Uterus (tissue), 4 donors: ENCODE data around the gene RXRG. TPM values are rescaled to one million over a fixed set of nuclear protein-coding genes. Genes with fewer than 3 reads are reported as not detected.

Source experiments
- DNase-seq, 2 donors: peaks; one replicate each; pipeline ENCODE4 v3.0.0-alpha.2; 2019 to 2020
- H3K27ac ChIP-seq, 2 donors: fragments of 200-600 bp; sonication (generic); 1 replicate in 1 of 2; 2 replicates in 1 of 2; pipeline ENCODE4 v1.5.1; 2016 to 2018
- H3K27me3 ChIP-seq, 2 donors: fragments of 200-600 bp; sonication (generic); one replicate each; pipeline ENCODE4 v1.5.1; 2018 to 2019; ENCODE audit warnings: control low read depth in 1 of 2
- H3K36me3 ChIP-seq, 2 donors: fragments of 200-600 bp; sonication (generic); one replicate each; pipeline ENCODE4 v1.5.1; 2019; ENCODE audit warnings: control low read depth in 1 of 2
- H3K4me1 ChIP-seq, 2 donors: fragments of 200-600 bp; sonication (generic); one replicate each; pipeline ENCODE4 v1.5.1; 2018 to 2019; ENCODE audit warnings: control low read depth in 1 of 2
- H3K4me3 ChIP-seq, 2 donors: fragments of 200-600 bp; sonication (generic); 1 replicate in 1 of 2; 2 replicates in 1 of 2; pipeline ENCODE4 v1.5.1; 2018 to 2019; ENCODE audit warnings: mild to moderate bottlenecking in 1 of 2
- H3K9me3 ChIP-seq, 2 donors: fragments of 200-600 bp; sonication (generic); one replicate each; pipeline ENCODE4 v1.5.1; 2019; ENCODE audit warnings: control low read depth in 1 of 2
- CTCF ChIP-seq, 4 experiments: fragments of 200-600 bp in 2 of 4; fragments of 450-650 bp in 2 of 4; sonication (generic) in 2 of 4; IDR thresholded peaks; one replicate each; pipeline ENCODE4 v1.5.1; 2016 to 2019; ENCODE audit warnings: antibody characterized with exemption in 4 of 4, mild to moderate bottlenecking in 2 of 4, moderate library complexity in 1 of 4
- POLR2A ChIP-seq, 2 donors: fragments of 450-650 bp; IDR thresholded peaks; one replicate each; pipeline ENCODE4 v1.6.1; 2016; ENCODE audit warnings: antibody characterized with exemption in 2 of 2, mild to moderate bottlenecking in 1 of 2, moderate library complexity in 1 of 2
- intact Hi-C: fragments of 100-400 bp; cut with DNase I; formaldehyde crosslinking; loops from one replicate; pipeline ENCODE4 v1.15.1; 2023; ENCODE audit warnings: low total_unique reads
- total RNA-seq, 4 donors: library from RNA; depleted of rRNA in 3 of 4; stranded (reverse); fragments of >200 nt in 3 of 4; gene quantifications; one replicate each; pipeline versions ENCODE4 v1.1.0 to v1.2.4, GENCODE V29; 2014 to 2023
- donor health status: DM: yes; HTN: yes; CAD: no.

Gene RXRG
- total RNA-seq, 4 donors from 2014 or later: under 0.01 to 3.2 (median 0.18) TPM; not detected in 1

DNA sequence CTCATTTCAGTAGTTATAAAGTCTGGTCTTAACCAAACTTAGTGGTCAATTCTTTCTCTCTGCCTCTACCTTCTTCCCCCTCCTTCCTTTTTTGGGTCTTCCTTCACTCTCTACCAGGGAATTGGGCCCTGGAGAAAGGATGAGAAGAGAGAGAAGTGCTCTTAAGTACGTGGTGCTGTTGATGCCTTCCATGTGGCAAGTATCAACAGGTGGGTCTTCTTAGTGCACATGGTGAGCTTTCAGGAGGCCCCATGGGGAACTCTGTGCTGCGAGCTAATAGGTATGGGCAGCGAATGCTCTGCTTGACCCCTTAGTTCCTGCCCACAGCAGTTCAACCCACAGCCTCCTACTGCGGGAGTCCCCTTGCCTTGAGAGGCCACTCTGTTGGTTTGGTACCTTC is 49.0 kb downstream of the RXRG start:
- Histone ChIP-seq H3K4me3 (no peak overlapping the region), H3K27ac (no peak overlapping the region), H3K36me3 (no peaks in the 10 kb centered on the region), H3K4me1 (no peaks in the 10 kb centered on the region), H3K27me3 (no peaks in the 10 kb centered on the region), H3K9me3 (no peaks in the 10 kb centered on the region)
- DNase-seq: no peak
- no peak for TF ChIP-seq POLR2A (IDR thresholded peaks at IDR 0.05)
- no peak for TF ChIP-seq CTCF (IDR thresholded peaks at IDR 0.05)
- intact Hi-C loops: loop anchor here (5.0 to 10.0 kb wide), 2 partner anchors 196 to 519 kb away; no protein-coding TSS in a partner anchor

DNA sequence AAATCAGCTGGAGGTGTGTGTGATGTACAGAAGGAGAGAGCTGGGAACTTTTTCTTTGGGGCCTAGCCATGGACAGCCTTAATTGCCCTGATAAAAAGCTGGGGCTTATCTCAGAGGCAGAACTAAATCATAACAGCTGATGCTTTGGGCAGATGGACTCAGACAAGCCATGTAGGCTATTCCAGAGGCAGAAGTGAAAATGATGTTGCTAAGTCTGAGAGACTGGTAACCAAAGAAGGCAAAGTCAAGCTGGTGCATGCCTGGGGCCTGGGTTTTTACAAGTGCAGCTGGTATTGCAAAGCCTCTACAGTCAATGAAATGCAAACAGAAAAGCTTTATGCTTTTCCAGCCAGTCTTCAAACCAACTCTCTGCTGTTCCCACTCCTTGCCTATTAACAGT is 49.4 kb downstream of the RXRG start:
- H3K36me3 ChIP-seq: no peaks in the 10 kb centered on the region
- H3K4me1 ChIP-seq: no peaks in the 10 kb centered on the region
- H3K27me3 ChIP-seq: no peaks in the 10 kb centered on the region
- H3K27ac ChIP-seq: no peak overlapping the region
- no peak for TF ChIP-seq CTCF (IDR thresholded peaks at IDR 0.05)
- no peak for TF ChIP-seq POLR2A (IDR thresholded peaks at IDR 0.05)
- H3K4me3 ChIP-seq: no peak overlapping the region
- intact Hi-C loops: loop anchor here (5.0 to 10.0 kb wide), 2 partner anchors 197 to 519 kb away; no protein-coding TSS in a partner anchor
- no peaks in the 10 kb centered on the region for H3K9me3 ChIP-seq
- no peak for DNase-seq

DNA sequence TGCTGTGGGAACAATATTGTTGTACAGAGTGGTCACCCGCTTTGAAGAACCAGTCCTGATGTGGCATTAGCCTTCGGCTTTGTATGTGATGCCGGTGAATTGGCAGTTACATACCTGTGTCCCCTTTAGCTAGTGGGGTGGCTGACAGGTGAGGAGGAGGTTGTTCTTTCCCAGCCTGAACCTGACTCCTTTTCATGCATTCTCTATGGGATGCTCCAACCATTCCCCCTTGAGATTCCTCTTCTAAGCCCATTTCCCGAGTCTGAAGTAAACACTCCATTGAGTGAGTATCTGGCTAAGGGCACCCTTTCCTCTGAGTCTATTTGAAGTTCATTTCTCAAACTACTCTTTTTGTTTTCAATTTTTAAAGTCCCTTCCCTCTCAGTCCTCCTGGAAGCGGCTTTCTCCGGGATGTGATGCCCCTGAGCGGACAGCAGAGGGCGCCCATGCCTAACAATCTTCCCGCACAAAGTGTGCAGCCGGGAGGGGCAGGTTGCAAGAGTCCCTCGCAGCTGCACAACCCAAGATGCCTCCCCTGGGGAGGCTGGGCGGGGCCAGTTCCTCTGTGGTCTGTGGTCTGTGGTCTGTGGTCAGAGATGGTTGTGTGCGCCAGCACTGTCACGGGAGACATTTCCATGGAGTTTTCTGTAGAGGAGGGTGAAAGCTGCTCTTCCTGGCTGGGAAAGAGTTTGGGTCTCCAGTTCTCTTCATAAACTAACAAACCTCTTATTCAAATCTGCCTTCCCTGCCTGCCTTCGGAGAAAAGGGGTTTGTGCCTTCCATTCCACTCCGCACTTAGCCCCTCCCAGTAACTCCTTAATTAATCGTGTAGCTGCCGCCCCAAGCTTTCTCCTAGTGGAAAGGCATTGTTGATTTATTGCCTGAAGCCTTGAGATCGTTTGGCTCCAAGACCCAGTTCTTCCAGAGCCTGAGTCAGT is 52.0 kb downstream of the RXRG start:
- no peaks in the 10 kb centered on the region for H3K36me3 ChIP-seq
- H3K4me1 ChIP-seq: no peaks in the 10 kb centered on the region
- H3K4me3 ChIP-seq: no peak overlapping the region
- no peaks in the 10 kb centered on the region for H3K27me3 ChIP-seq
- H3K27ac ChIP-seq: peak overlapping the region; percentile 17 to 40
- DNase-seq: peak; percentile 78 to 82
- intact Hi-C loops: loop anchor here (10.0 kb wide), 1 partner anchor 522 kb away; no protein-coding TSS in a partner anchor
- TF ChIP-seq CTCF (IDR thresholded peaks at IDR 0.05): peak; percentile 90 to 94 (median 91)
- TF ChIP-seq POLR2A (IDR thresholded peaks at IDR 0.05): no peak
- no peaks in the 10 kb centered on the region for H3K9me3 ChIP-seq

DNA sequence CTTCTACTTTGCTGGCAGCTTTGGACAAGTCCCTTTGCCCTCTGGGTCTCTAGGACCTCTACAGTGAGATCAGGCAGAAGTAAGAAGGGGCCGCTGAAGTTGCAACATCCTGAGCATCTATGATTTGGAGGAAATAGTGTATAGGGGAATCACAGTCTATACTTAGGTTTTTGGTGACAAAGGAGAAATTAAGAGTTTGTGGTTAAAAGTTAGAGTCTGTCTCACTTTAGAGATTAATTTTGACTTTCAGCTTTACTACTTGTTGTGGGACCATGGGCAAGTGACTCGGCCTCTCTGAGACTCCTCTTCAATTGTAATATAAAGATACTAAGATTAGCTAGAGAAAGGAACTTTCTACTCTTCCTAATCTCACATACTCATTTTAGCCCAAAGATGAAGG is 55.3 kb downstream of the RXRG start:
- no peak for DNase-seq
- intact Hi-C loops: loop anchor here (10.0 kb wide), 1 partner anchor 525 kb away; no protein-coding TSS in a partner anchor
- H3K9me3 ChIP-seq: no peaks in the 10 kb centered on the region

More for the DNA sequence above, 55.3 kb downstream of the RXRG start:
- no peaks in the 10 kb centered on the region for H3K36me3 ChIP-seq
- TF ChIP-seq POLR2A (IDR thresholded peaks at IDR 0.05) (no peak), CTCF (IDR thresholded peaks at IDR 0.05) (no peak)
- H3K27me3 ChIP-seq: no peaks in the 10 kb centered on the region
- no peak overlapping the region for H3K27ac ChIP-seq
- H3K4me3 ChIP-seq: no peak overlapping the region
- no peaks in the 10 kb centered on the region for H3K4me1 ChIP-seq
